22Rv1 (cell line): ENCODE data around the gene LATS2.

Experiments
- H3K27ac ChIP-seq: fragments of 450-650 bp; 2 replicates; pipeline ENCODE4 v1.5.1; 2017
- CTCF ChIP-seq: fragments of 450-650 bp; IDR thresholded peaks from 2 replicates; pipeline ENCODE4 v1.5.1; 2017; ENCODE audit warnings: mild to moderate bottlenecking
- ZFX ChIP-seq: fragments of 450-650 bp; IDR thresholded peaks from 2 replicates; pipeline ENCODE4 v1.6.1; 2017; ENCODE audit warnings: antibody characterized with exemption, borderline replicate concordance

The LATS2 gene

GRCh38 chr13:20984879-20985278 lies 76.5 kb downstream of the LATS2 start:
- H3K27ac ChIP-seq = no peak overlapping the region
- TF ChIP-seq CTCF (no peak), ZFX (no peak)

DNA sequence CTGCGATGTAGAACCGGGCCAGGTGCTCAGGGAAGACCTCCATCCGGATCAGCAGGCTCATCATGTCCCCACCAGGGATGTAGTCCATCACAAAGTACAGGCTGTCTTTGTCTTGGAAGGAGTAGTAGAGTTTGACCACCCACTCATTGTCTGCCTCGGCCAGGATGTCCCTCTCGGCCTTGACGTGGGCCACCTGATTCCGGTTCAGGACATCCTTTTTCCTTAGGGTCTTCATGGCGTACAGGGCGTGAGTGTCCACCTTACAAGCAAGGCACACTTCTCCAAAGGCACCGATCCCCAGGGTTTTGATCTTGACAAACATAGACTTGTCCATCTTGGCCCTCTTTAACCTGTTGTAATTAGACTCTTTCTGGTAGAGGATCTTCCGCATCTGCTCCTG lies 78.0 kb downstream of the LATS2 start:
- TF ChIP-seq ZFX = no peak
- no peak for TF ChIP-seq CTCF

GRCh38 chr13:20981370-20982095 lies 79.9 kb downstream of the LATS2 start:
- TF ChIP-seq CTCF (no peak), ZFX (no peak)
- H3K27ac ChIP-seq = no peak overlapping the region

More for the DNA sequence above, 78.0 kb downstream of the LATS2 start:
- no peak overlapping the region for H3K27ac ChIP-seq

DNA sequence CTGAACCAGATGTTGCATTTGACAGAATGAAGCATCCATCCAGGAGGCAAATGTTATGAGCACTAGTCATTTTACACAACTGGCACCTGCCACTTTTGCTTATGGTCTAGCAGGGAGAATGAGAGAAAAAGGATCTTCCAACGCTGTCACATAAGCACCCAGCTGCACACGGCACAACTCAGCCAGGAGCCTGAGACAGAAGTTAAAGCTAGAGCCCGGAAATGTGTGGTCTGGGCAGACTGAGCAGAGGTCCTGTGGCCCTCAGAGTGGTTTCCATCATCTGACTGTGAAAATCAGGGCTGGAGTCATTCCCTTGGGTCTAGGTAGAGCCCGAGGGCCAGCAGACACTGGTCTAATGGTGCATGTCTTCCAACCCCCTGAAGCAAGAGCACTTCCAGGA lies 80.5 kb downstream of the LATS2 start:
- no peak overlapping the region for H3K27ac ChIP-seq
- TF ChIP-seq CTCF = no peak
- no peak for TF ChIP-seq ZFX

DNA sequence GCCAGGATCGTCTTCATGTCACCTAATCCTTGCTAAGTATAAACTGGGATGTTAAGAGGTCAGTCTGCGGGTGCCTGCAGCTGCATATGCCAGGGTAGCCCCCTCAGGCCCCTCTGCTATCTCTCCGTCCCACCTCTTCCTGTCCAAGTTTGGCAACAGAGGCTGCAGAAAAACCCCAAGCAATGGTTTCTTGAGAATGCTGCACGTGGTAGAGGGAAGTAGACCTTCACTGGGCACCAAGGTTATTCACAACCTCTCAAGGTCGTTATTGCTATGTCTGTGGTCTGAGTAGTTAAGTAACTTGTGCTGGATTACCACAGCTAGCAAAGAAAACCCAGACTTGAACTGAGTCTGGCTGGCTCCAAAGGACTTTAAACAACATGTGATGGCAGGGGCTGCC lies 81.0 kb downstream of the LATS2 start:
- TF ChIP-seq CTCF (no peak), ZFX (no peak)
- H3K27ac ChIP-seq = no peak overlapping the region

- H3K27ac ChIP-seq = no peak overlapping the region
- TF ChIP-seq ZFX (no peak), CTCF (no peak)
Observed at GRCh38 chr13:20977394-20977793, 84.0 kb downstream of the LATS2 start.

DNA sequence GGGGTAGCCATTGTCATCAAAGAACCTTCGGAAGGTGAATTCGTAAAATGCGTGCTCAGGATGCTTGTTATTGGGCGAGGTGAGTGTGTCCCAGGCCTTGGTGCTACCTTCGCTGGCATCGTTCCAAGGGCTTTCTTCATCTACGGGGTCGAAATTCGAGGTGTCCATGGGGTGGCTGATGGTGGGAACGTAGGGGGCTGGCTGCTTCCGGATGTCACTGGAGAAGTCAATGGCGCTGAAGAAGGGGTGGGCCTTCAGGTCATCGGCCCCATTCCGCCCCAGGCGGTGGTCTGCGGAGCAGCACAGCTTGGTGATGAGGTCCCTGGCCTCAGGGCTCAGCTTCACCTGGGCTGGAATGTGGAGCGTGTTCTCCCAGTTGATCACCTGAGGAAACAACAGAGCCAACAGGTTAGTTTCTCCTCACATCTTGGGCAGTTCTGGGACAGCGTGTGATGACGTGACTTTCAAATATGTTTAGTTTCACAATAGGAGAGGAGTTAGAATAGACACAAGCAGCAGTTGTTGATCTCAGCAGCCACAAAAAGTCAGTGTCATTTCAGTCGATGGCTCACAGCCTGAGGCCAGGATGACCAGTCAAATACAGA lies 86.3 kb downstream of the LATS2 start:
- no peak overlapping the region for H3K27ac ChIP-seq
- no peak for TF ChIP-seq CTCF
- TF ChIP-seq ZFX = no peak
